Stimulated activated CD4-positive, alpha-beta T cell treated with anti-CD3 and anti-CD28 coated beads, Interleukin-1b, Interleukin-23, amount 100 ng/mL, for 48 hours (primary cell): ENCODE measurements around the gene MLYCD.
A peak's percentile ranks its signal among the peaks of the same experiment; 100 is the strongest.

Experiments
- DNase-seq: peaks from one replicate; pipeline ENCODE4 v3.0.0-alpha.2; 2020

MLYCD gene

DNA sequence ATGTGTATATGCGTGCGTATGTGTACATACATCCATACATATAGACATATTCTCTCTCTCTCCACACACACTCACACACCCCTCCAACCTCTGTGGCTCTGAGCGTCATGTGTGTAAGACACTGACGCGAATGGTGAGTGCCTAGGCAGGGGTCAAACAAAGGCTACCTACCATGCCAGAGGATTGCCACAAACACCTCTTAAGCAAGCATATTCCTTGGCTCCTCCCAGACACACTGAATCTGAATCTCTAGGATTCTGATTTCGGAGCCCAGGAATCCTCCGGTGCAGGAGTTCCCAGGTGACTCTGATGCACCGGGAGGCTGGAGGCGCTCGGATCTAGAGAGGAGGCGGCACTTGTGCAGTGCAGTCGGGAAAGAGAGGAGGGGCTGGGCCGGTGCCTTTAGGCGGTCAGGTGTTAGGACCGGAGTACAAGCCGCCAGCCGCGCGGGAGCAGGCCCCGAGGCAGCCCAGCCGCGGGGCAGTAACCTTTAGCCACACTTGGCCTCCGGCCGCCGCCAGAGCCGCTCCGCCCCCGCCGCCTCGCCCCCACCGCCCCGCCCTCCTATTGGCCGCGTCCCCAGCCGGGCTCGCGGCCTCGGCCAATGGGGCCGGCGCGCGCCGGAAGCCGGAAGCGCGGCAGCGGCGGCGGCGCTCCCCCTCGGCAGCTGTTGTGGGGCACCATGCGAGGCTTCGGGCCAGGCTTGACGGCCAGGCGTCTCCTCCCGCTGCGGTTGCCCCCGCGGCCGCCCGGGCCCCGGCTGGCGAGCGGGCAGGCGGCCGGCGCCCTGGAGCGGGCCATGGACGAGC lies at the start of gene MLYCD:
MLYCD (plus strand) TSS at position 653 of the 809 bp plus-strand sequence; CDS start at position 683, 30 bp downstream.
- peak; percentile 54 for DNase-seq

DNA sequence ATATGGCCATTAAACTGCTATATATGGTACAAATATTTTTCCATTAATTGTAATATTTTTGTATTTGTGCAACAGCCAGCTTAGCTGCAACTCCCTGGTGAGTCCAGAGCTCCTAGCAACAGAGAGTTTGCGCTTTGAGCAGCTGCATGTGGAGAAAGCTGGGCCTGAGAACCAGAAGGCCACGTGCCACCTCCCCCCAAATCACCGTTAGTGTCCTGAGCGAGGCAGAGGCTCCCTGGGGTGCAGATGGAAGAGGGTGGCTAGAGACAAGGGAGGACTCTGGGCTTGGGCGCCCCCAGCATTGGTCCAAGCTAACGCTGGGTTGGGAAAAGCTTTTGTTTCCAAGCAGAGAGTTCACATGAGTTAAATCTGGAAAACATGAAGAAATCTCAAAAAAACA lies 49.5 kb upstream of the MLYCD start:
- no peak for DNase-seq

DNA sequence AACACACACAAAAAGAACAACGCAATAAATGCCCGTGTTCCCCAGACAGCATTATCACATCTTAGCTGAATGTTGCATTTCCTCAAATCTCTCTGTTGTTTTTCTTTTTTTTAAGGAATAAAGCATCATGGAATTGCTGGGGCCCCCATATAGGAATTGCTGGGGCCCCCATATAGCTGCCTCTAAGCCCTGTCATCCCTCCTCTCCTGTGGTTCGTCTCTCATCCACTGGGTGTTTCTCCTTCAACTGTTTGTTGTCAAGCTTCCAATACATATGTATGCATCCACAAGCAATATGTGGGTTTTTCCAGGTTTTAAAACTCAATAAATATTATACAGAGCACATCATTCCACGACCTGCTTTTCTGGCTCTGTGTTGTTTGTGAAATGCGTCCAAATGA lies 48.0 kb upstream of the MLYCD start:
- no peak for DNase-seq

DNA sequence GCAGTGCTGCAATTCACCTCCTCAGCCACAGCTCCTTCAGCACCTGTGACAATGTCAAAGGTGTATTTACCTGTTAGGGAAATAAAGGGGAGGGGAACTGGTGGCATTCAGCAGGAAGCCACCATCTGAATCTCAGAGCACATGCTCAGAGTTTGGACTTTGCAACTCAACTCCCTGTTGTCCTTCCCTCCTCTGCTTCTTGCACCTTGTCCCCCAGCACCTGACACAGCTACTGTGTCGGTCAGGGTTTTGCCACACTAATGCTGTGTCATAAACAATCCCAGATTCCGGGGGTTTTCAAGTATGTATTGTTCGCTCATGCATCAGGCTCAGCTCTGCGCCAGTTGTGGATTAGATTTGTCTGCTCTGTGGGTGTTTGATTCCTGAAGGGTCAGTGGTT lies 47.4 kb upstream of the MLYCD start:
- no peak for DNase-seq

DNA sequence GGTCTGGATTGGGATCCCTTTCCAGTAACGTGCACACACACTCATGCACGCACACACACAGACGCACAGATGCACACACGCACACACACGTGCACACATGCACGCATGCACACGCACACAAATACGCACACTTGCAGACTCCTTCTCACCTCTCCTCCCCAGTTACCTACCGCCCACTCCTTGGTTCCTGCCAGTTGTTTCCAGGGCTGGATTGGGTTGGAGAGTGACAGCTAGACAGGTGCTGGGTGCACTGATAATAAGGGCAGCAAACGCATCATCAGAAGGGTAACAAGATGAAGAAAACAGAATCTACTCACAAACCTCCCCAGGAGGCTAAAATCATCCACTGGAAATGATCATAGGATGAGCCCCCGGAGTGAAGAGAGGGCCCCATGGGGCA lies 46.1 kb upstream of the MLYCD start:
- DNase-seq, result no peak

DNA sequence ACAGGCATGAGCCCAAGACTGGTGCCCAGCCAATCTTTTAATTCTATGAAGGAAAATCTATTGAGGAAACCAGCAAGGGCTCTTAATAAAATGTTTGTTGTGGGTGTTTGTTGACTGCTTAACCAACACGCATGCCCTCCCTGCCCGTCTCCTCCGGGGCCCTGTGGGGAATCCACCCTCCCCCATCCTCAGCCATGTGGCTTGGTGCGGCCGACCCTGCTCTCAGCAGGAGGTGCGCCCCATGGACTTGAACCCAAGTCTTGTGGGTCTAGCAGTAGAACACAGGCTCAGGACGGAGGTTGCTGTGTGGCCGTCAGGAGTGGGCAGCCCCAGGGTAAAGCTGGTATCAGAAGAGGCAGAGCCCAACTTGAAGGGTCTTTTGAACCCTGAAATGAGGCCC lies 45.1 kb upstream of the MLYCD start:
- no peak for DNase-seq

DNA sequence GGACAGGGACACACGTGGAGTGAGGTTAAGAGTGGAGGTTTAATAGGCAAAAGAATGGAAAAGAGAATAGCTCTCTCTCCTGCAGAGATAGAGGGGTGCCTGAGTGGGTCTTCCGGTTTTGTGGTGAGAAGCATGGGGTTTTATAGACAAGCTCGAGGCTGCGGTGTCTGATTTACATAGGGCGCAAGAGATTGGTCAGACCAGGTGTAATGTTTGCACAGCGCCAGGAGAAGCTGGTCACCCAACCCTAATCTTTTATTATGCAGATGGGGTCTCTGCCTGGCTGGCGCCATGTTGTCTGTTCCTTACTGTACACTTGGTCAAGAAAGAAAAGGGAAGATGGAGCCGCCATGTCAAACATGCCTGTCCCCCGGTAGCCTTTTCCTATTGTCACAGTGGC lies 44.5 kb upstream of the MLYCD start:
- no peak for DNase-seq

DNA sequence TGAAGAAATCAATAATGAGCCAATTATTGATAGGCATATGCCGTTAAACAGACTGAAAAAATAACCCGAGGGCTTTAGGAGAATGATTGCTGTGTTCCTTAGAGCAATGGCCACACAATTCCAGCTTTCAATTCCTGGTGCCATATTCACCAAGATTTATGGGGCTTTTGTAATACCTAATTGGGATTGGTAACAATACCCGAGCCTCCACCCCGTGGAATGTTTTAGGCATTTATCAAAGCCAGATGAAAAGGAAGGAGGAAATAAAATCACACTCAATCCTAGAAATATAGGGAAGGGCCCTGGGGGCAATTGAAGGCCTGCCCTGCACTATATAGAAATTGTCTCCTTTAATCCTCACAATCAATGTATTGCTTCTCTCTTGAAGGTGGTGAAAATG lies 42.1 kb upstream of the MLYCD start:
- DNase-seq, result no peak

DNA sequence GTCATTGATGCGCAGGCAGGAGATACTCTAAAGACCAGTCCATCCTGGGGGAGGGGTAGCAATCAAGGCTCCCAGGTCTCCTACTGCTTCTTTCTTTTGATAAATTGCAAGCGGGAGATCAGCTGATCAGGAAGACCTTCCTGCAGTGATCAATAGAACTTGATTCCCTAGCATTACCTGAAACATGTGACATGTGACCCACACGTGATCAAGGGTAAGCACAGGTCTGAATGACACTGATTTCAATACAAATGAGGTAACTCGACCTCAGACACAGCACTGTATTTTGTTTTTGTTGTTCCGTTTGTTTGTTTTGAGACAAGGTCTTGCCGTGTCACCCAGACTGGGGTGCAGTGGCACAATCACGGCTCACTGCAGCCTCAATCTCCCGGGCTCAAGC lies 39.6 kb upstream of the MLYCD start:
- DNase-seq, result no peak

DNA sequence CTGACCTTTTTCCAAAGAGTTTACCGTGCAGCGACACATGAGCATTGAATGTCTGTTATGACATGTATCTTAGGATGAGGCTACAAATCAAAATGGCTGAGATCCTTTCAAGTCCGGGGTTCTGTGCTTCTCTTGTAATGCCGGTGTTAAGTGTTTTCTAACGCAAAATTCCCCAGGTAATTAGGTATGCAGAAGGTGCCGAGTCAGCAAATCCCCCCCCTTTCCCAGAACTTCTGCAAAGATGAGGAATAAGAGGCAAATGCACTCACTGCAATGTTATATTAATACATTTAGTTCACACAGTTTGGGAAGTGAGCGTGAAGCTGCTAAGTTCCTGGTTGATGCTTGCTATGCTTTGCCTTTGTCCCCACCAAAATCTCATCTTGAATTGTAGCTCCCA lies 36.3 kb upstream of the MLYCD start:
- DNase-seq, result no peak

DNA sequence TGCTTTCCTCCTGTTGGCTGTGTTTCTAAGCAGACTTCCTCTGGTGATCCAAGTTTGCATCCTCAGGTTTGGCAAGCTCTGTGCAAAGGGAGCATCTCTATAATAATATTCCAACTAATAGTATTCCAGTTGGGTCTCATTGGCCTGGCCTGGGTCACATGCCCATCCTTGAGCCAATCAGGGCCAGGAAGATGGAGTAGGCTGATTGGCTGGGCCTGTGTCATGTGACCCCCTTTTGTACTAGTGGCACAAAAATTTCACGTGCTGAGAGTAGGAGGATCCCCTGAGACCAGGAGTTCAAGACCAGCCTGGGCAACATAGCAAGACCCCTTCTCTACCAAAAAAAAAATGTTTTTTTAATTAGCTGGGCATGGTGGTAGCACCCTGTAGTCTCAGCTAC lies 35.2 kb upstream of the MLYCD start:
- no peak for DNase-seq

DNA sequence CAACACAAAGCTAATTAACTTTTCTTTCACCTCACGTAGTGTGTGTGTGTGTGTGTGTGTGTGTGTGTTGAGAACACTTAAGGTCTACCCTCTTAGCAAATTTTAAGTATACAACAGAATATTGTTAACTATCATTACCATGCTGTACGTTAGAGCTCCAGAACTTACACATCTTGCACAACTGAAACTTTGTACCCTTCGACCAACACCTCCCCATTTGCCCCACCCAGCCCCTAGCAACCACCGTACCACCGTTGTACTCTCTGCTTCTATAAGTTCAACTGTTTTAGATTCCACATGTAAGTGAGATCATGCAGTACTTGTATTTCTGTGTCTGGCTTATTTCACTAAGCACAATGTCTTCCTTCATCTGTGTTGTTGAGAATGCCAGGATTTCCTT lies 28.1 kb upstream of the MLYCD start:
- DNase-seq, result no peak

DNA sequence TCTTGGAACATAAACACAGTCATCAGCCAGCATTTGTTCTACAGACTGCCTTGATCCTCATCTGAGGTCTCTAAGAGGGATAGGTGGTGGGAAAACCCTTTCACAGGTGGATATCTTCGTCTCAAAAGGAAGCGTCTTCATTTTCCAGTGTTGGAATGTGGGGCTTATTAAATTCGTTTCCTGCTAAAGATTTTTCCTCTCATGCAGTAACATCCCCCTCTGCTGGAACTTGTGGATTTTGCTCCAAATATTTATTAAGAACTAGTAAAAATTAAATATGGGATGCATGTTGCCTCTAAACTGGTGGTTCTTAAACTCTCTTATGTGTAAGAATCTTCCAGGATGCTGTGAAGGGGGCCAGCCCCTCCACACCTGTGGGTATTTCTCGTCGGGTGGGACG lies 20.1 kb upstream of the MLYCD start:
- no peak for DNase-seq

DNA sequence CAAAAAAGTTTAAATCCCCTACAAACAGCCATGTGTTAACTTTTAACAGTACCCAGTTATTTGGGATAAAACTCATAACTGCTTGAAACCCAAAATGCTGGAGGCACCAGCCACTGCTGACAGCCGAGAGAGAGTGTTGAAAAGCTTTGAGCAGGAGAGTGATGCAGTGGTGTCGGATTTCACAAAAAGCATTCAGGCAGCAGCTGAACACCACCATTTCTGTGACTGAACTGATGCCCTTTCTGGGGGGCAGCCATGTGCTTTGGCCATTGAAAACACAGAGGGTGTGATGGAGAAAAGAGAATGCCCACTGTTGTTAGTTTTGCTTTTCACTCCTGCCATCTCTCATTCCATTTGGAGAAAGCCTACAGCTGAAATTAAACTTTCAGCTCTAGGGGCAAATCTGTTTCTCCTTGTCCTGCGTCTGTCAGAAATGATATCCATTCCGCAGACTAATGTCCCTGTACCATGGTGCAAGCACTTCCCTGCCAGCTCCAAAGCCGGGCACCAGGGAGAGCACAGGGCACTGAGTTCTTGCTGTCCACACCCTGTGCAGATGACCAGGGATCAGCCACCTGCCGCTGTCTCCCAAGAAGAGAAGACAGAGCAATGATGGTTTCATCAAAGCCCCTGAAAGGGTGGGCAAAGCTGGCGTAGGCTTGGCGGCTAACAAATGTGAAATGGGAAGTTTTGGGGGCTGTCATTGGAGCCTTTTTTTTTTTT lies 16.6 kb upstream of the MLYCD start:
- no peak for DNase-seq

DNA sequence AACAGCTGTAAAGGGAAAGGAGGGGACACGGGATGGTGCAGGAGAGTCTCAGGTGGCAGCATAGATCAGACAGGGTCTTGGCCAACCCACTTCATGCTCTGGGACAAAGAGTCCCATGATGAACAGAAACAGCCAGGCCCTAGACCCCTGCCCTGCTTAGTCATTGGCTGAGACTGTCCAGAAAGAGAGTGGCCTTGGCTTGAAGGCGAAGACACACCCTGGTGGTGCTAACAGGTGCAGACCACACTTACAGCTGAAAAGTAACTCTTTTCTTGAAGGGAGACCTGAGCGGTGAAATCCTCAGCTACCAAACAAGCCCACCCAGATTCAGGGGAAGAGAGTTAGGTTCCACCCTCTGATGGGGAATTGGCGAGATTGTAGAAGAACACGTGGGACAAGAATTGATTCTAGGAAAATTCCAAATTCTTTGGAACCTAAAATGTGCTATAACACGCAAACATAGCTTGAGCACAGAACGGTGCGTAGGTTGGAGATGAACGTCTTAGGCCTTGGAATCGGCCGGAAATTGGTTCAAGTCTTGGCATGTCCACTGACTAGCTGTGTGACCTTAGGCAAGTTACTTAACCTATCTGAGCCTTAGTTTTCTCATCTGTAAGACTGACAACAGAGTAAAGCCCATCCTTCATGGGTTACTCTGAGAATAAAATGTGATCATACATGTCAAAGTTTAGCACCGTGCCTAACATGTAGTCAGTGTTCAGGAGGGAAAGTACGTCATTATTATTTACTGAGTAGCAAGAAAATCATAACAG lies 12.5 kb upstream of the MLYCD start:
- no peak for DNase-seq

DNA sequence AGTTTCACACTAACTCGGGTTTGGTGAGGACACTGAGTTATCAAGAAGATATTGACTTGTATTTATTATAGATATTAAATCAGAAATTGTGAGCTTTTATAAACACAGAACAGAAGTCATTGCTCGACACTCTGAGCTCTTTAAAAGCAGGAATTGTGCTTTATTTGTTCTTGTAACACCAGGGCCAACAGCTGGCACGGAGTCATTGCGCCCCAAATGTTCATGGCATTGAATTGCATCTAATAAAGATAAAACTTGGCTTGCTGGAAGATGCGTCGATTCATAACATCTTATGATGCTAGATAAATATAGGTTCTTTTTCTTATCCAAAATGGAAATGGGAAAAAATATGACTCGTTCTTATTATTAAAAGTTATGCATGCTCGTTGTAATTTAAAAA lies 11.8 kb upstream of the MLYCD start:
- no peak for DNase-seq

DNA sequence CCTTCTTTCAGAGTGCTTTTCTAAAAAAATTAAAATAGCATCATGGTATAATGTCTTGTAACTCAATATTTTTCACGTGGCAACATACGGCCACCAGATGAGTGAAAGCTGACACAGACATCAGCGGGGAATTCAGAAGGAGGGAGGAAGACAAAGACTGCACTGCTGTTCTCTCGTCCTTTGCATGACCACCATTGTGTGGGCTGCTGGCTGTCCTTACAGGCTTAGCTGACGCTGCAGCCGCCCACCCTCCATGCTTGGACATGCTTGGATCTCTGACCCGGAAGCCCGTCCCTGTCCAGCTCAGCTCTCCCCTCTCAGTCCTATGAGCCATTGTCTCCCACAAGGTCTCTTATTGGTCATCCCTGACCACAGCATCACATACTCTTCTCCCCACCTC lies 11.4 kb upstream of the MLYCD start:
- no peak for DNase-seq

DNA sequence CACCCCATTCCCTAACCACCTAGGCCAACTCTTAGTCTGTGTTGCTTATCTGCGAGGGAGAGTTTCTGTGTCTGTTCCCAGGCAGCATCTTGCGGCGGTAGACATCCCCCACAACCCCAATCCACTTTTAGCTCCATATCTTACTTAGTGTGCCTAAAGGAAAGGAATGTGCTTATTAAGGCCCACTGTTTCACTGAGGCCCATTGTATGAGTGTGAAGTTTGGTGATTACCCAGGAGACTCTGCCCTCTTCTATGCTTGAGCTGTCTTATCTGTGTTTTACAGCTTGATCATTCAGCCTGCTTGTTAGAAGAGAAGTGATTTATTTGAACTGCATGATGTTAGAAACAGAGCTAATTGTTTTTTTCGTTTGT lies 10.3 kb upstream of the MLYCD start:
- DNase-seq, result no peak

DNA sequence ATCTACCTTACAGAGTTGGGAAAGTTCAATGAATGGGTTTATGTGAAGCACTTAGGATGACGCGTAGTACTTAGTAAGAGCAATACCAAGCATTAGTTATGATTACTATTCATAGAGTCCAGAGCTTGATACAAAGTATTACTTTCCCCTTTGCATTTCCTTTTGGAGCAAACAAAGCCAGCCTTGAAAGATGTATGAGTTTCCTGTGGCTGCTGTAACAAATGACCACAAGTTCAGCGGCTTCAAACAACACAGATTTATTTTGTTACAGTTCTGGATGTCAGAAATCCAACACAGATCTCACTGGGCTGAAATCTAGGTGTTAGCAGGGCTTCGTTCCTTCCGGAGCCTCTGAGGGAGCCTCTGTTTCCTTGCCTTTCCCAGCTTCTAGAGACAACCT lies 8.6 kb upstream of the MLYCD start:
- DNase-seq, result no peak

DNA sequence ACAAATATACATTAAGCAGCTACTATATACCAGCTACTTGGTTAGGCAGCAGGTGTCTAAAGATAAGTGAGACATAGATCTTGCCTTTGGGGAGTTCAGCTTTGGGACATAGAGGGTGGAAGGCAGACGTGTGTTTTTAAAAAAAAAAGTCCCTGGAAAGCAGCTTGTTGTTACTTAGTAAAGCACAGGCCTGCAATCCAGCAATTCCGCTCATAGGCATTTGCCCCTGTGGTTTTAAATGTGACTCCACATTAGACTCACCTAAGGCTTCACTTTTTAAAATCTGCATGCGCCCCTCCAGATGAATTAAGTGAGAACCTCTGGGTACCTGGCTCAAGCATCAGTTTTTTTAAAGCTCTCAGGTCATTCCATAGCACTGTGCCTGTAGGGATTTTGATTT lies 7.2 kb upstream of the MLYCD start:
- no peak for DNase-seq

DNA sequence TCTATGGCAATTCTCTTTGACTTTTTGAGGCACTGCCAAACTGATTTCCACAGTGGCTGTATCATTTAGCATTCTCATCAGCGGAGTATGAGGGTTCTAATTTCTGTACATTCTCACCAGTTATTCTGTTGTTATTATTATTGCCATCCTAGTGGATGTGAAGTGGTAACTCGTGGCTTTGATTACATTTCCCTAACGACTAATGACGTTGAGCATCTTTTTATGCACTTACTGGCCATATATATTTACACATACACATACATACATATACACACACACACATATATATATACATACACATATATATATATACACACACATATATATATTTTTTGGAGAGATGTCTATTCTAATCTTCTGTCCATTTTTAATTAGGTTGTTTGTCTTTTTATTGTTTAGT lies 3.7 kb upstream of the MLYCD start:
- DNase-seq, result no peak

DNA sequence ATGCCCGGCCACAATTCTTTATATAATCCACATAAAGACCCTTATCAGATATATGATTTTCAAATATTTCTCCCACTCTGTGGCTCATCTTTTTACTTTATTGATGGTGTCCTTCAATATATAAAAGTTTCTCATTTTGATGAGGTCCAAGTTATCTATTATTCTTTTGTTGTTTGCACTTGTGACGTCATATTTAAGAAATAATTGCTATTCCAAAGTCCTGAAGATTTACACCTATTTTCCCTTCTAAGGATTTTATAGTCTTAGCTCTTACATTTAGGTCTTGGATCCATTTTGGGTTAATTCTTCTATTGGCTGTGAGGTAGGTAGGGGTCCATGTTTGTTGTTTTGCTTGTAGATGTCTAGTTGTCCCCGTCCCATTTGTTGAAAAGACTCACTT lies 3.0 kb upstream of the MLYCD start:
- no peak for DNase-seq

DNA sequence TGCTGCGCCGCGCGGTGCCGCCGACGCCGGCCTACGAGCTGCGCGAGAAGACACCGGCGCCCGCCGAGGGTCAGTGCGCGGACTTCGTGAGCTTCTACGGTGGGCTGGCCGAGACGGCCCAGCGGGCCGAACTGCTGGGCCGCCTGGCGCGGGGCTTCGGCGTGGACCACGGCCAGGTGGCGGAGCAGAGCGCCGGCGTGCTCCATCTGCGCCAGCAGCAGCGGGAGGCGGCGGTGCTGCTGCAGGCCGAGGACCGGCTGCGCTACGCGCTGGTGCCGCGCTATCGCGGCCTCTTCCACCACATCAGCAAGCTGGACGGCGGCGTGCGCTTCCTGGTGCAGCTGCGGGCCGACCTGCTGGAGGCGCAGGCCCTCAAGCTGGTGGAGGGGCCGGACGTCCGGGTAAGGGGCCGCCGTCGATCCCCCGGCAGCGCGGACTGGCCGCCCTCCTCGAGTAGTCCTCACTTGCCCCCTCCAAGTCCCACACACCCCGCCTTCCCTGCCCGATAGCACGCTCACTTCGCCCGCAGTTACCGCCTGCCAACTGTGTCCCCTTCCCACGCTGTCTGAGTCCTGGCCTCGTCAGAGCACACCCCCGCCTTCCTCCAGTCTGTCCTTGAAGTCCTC lies 470 bp downstream of the MLYCD start:
- peak; percentile 27 for DNase-seq

DNA sequence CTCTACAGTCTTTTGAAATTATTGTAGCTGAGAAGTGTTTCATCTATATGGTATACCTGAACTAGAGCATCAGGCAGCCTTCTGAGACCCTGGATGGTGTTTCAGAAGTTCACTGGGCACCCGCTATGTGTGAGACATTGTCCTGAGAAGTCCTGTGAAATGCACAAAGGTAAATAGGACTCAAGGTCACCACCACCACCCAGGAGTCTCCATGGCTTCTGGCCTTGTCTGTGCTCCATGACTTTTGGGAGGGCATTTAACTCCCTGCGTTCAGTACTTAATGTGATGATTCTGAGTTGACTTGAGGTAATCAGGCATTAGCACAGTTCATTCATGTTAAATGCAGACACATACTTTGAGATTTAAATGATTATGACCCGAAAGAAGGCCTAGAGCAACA lies 1.1 kb downstream of the MLYCD start:
- DNase-seq, result no peak
